T-cell (primary cell): ENCODE measurements around the gene TST. TPM values are rescaled to one million over a fixed set of nuclear protein-coding genes. Genes with fewer than 3 reads are reported as not detected.
A peak's percentile ranks its signal among the peaks of the same experiment; 100 is the strongest.

Experiments
- ATAC-seq, 4 experiments: fragments of 200-7000 bp in 3 of 4; fragments of 150-1000 bp in 1 of 4; cut with Tn5 transposase; replicated peaks in 1 of 4; 1 replicate in 3 of 4; 2 replicates in 1 of 4; pipeline ENCODE4 v1.10.0; 2021; ENCODE audit warnings: moderate library complexity in 3 of 4, mild to moderate bottlenecking in 2 of 4, moderate number of reproducible peaks in 1 of 4
- CTCF ChIA-PET, 2 donors: fragments of 300-600 bp; sonication (Branson Sonifier 250); formaldehyde crosslinking; loops; one replicate each; lab custom pipeline; 2022; ENCODE audit warnings: antibody characterized with exemption in 2 of 2; lab: Charles Lee
- POLR2A ChIA-PET, 2 donors: fragments of 300-600 bp; sonication (Branson Sonifier 250); formaldehyde crosslinking; loops; one replicate each; lab custom pipeline; 2022; ENCODE audit warnings: antibody characterized with exemption in 2 of 2; lab: Charles Lee
- DNase-seq, 35 experiments: peaks; one replicate each; pipeline versions ENCODE4 v3.0.0 to v3.0.0-alpha.2; 2013 to 2023
- H3K27ac ChIP-seq: one replicate; pipeline ENCODE4 v1.5.1; 2013; ENCODE audit warnings: low read length
- H3K27me3 ChIP-seq, 2 experiments: replicated peaks in 1 of 2; 1 replicate in 1 of 2; 2 replicates in 1 of 2; pipeline versions ENCODE4 v1.6.1 to v1.7.0; 2013; ENCODE audit warnings: low read length in 1 of 2, mixed read lengths in 1 of 2; ENCODE audit not compliant: control insufficient read depth in 2 of 2, insufficient read depth in 2 of 2; ENCODE audit errors: extremely low read depth in 1 of 2
- H3K36me3 ChIP-seq, 2 donors: 1 replicate in 1 of 2; 2 replicates in 1 of 2; pipeline versions ENCODE4 v1.6.1 to v1.7.0; 2013; ENCODE audit warnings: low read length in 1 of 2; ENCODE audit not compliant: control insufficient read depth in 2 of 2, insufficient read depth in 1 of 2; ENCODE audit errors: extremely low read depth in 1 of 2
- H3K4me1 ChIP-seq, 2 experiments: 1 replicate in 1 of 2; 2 replicates in 1 of 2; pipeline versions ENCODE4 v1.6.1 to v1.7.0; 2013; ENCODE audit warnings: low read length in 2 of 2, mixed read lengths in 1 of 2; ENCODE audit not compliant: insufficient read depth in 2 of 2, control insufficient read depth in 1 of 2; ENCODE audit errors: extremely low read depth in 1 of 2
- H3K4me3 ChIP-seq, 2 donors: 1 replicate in 1 of 2; 2 replicates in 1 of 2; pipeline versions ENCODE4 v1.5.1 to v1.7.0; 2013; ENCODE audit warnings: mild to moderate bottlenecking in 2 of 2, low read length in 1 of 2, moderate library complexity in 1 of 2; ENCODE audit not compliant: control insufficient read depth in 1 of 2; ENCODE audit errors: extremely low read depth in 1 of 2
- H3K9me3 ChIP-seq: 2 replicates; pipeline ENCODE4 v1.7.0; 2013
- H3K27ac Mint-ChIP-seq, 2 donors: one replicate each; pipeline ENCODE4 v1.8.0; 2020 to 2021; ENCODE audit warnings: mild to moderate bottlenecking in 2 of 2, mixed read lengths in 2 of 2
- H3K27me3 Mint-ChIP-seq, 2 donors: one replicate each; pipeline ENCODE4 v1.8.0; 2021 to 2022; ENCODE audit warnings: mixed read lengths in 2 of 2
- H3K36me3 Mint-ChIP-seq: one replicate; pipeline ENCODE4 v1.8.0; 2021; ENCODE audit warnings: mixed read lengths
- H3K4me1 Mint-ChIP-seq, 3 donors: one replicate each; pipeline ENCODE4 v1.8.0; 2020 to 2022; ENCODE audit warnings: mixed read lengths in 3 of 3, mild to moderate bottlenecking in 1 of 3
- H3K4me3 Mint-ChIP-seq, 3 donors: one replicate each; pipeline ENCODE4 v1.8.0; 2020 to 2022; ENCODE audit warnings: mild to moderate bottlenecking in 3 of 3, mixed read lengths in 3 of 3, moderate library complexity in 3 of 3
- H3K9me3 Mint-ChIP-seq, 3 donors: one replicate each; pipeline ENCODE4 v1.8.0; 2020 to 2022; ENCODE audit warnings: mixed read lengths in 3 of 3
- WGBS: methylation state at CpG from one replicate; pipeline ENCODE4 v1.1.5; 2013; ENCODE audit warnings: missing lambda C conversion rate; ENCODE audit not compliant: insufficient coverage; 5-methylcytosine and 5-hydroxymethylcytosine counted together
- total RNA-seq, 35 experiments: library from RNA in 6 of 35; stranded (reverse) in 6 of 35; fragments of 120-200 nt in 1 of 35; gene quantifications; one replicate each; pipeline versions ENCODE4 v1.2.1 to v1.2.4 and lab custom pipeline; 2013 to 2026

Gene TST
- total RNA-seq, 5 donors from 2014 or later (not counting 1 experiment from before 2014, with no cell fraction given) = 0.61 to 2.2 (median 1.0) TPM

DNA sequence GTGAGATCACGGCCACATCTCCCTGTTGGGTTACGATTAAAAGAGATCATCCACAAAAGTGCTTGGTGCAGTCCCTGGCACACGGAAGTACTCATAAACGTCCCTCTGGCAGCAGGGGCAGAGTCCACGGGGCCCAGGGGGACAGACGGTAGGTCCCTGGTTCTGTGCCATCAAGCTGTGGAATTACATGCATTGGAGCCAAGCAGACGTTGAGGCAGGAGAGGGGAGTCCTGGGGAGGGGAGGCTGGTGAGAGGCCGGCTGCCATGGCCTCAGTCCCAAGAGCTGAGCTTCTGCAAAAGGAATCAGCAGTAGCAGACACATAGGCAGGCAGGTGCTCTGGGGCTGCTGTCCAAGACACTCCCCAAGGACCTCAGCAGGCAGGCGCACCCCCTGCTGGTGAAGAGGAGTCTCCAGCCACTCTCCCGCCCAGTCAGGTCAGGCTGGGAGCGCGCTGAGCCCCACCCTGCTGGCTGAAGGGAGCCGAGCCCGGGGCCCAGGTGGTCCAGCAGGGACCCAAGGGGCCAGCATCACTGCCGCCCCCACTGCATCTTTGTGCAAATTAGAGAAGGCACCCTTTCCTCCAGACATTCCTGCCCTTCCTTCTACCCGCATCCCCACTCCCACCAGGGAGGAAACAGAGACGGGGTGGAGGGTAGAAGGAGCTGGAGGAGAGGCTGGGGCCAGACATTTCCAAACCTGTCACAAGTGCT lies 24.7 kb upstream of the TST start:
- no peak overlapping the region for H3K27ac Mint-ChIP-seq
- H3K27me3 Mint-ChIP-seq = peaks cover 5 to 7% of the 10 kb centered on the region in 2 donors
- peak in 11 of 35 experiments; percentile 8 to 50 (median 23) for DNase-seq
- no peaks in the 10 kb centered on the region for H3K36me3 ChIP-seq
- peak; percentile 43 to 71 (median 56) for ATAC-seq
- H3K4me1 ChIP-seq = no peaks in the 10 kb centered on the region
- 51% methylated on average over 12 of the region's 17 CpGs for WGBS
- H3K9me3 Mint-ChIP-seq = no peaks in the 10 kb centered on the region
- H3K4me3 Mint-ChIP-seq = no peak overlapping the region
- no peak overlapping the region for H3K4me3 ChIP-seq
- no peak overlapping the region for H3K27ac ChIP-seq
- H3K4me1 Mint-ChIP-seq = peaks cover 0 to 7% (median 0%) of the 10 kb centered on the region in 3 donors
- H3K36me3 Mint-ChIP-seq = no peaks in the 10 kb centered on the region
- POLR2A ChIA-PET = no interaction called here
- peaks cover 0 to 16% of the 10 kb centered on the region in 2 experiments for H3K27me3 ChIP-seq
- CTCF ChIA-PET = interaction anchor here in 1 of 2 donors (0.6 kb wide), 1 partner anchor 428 kb away, joined by 9 read pairs; no protein-coding TSS in a partner anchor
- H3K9me3 ChIP-seq = no peaks in the 10 kb centered on the region

DNA sequence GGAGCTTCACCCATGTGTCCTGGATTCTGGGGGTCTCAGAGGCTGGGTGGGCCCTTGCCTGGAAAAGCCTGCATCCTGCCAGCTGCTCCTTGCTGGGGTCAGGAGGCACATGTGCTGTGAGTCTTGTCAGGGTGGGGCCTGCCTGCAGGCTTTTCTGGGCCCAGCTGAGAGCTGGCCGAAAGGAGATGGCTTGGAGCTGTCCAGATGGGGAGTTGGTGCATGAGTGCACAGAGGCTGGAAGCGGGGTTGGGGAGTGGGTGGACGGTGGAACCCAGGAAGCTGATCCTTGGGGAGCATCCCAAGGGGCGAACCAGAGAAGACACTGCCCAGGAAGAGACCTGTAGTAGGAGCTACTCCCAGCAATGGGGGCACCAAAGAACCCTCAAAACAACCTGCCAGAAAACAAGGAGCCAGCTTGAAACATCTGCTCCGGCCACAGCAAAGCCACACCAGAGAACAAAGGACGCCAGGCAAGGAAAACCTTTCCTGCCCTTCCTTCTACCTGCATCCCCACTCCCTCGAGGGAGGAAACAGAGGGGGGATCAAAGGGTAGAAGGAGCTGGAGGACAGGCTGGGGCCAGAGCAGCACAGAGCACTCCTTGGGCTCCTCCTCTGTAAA lies 24.1 kb upstream of the TST start:
- WGBS = 80% methylated on average over 4 of the region's 7 CpGs
- Histone ChIP-seq H3K9me3 (no peaks in the 10 kb centered on the region), H3K36me3 (no peaks in the 10 kb centered on the region), H3K4me3 (no peak overlapping the region), H3K27ac (no peak overlapping the region), H3K27me3 (peaks cover 0 to 16% of the 10 kb centered on the region in 2 experiments), H3K4me1 (no peaks in the 10 kb centered on the region)
- no peaks in the 10 kb centered on the region for H3K9me3 Mint-ChIP-seq
- CTCF ChIA-PET = interaction anchor here in 1 of 2 donors (0.6 kb wide), 1 partner anchor 429 kb away, joined by 9 read pairs; no protein-coding TSS in a partner anchor
- H3K27me3 Mint-ChIP-seq = peaks cover 5 to 7% of the 10 kb centered on the region in 2 donors
- no peak for DNase-seq
- no peak overlapping the region for H3K27ac Mint-ChIP-seq
- no peaks in the 10 kb centered on the region for H3K36me3 Mint-ChIP-seq
- no peak for ATAC-seq
- H3K4me3 Mint-ChIP-seq = no peak overlapping the region
- POLR2A ChIA-PET = no interaction called here
- H3K4me1 Mint-ChIP-seq = peaks cover 0 to 7% (median 0%) of the 10 kb centered on the region in 3 donors

DNA sequence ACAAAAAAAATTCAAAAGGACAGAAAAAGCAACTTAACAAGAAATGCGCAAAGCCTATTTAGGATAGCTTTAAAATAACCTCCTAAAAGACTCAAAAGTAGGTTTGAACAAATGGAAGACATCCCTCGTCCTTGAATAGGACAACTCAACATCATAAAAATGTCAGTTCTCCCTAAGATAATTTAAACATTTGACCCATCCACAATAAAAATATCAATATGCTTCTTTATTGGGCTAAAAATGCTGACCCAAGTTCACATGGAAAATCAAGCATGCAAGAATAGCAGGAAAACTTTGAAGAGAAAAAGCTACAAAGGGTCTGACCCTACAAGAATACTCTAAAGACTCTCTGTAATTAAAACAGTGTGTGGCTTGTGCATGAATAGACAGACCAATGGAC lies 20.2 kb upstream of the TST start:
- ChIA-PET POLR2A (no interaction called here), CTCF (no interaction called here)
- Mint-ChIP-seq H3K4me1 (peaks cover 0 to 2% (median 0%) of the 10 kb centered on the region in 3 donors), H3K9me3 (no peaks in the 10 kb centered on the region), H3K36me3 (no peaks in the 10 kb centered on the region), H3K4me3 (no peak overlapping the region), H3K27ac (no peak overlapping the region), H3K27me3 (peaks cover 18 to 25% of the 10 kb centered on the region in 2 donors)
- WGBS = 80% methylated on average over 2 of the region's 2 CpGs
- no peaks in the 10 kb centered on the region for H3K4me1 ChIP-seq
- H3K36me3 ChIP-seq = no peaks in the 10 kb centered on the region
- ATAC-seq (no peak), DNase-seq (no peak)
- no peak overlapping the region for H3K27ac ChIP-seq
- H3K9me3 ChIP-seq = no peaks in the 10 kb centered on the region
- H3K4me3 ChIP-seq = no peak overlapping the region
- H3K27me3 ChIP-seq = peaks cover 0 to 31% of the 10 kb centered on the region in 2 experiments

DNA sequence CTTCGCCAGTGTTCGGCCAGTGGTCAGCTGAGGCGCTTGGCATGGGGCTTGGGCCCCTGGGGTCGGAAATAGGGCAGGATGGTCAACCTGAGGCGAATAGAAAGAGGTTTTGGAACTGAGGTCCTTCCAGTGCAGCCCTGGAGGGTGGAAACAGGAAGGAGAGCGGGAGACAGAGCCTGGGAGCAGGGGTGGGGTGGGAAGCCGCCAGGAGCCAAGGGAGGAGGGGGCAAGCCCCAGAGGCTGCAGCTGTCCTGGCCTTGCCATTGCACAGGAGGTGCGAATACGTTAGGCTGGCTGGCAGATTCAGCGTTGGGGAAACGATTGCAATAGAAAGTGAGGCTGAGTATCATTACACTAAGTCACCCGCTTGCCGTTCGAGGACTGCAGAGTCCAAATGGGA lies 18.4 kb upstream of the TST start:
- POLR2A ChIA-PET = no interaction called here

DNA sequence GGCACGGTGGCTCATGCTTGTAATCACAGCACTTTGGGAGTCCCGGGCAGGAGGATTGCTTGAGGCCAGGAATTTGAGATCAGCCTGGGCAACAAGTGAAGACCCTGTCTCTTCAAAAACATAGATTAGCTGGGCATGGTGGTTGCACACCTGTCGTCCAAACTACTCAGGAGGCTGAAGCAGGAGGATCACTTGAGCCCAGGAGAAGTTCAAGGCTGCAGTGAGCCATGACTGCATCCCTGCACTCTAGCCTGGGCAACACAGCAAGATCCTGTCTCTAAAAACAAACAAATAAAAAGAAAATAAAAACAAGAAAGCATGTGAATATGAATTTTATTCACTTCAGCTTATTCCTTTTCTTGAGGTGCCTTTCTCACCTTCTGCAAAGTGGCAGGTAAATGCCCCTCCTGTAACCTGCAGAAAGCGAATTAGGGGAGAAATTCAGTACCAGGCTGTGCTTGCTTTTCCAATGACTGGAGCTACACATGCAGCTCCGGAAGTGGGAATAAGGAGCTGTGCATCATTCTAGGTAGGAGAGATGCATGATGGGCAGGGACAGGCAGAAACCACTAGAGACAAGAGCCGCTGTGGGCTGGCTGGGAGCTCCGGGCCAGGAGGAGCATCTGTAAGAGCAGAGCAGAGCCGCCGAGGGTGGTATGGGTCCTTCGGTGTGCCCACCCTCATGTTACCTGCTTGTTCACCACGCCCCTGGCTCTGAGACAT lies 17.6 kb upstream of the TST start:
- WGBS = 78% methylated on average over 10 of the region's 11 CpGs
- peaks cover 0 to 23% of the 10 kb centered on the region in 2 experiments for H3K27me3 ChIP-seq
- H3K4me3 ChIP-seq = no peak overlapping the region
- H3K9me3 ChIP-seq = no peaks in the 10 kb centered on the region
- no peak for DNase-seq
- no peaks in the 10 kb centered on the region for H3K36me3 Mint-ChIP-seq
- ChIA-PET POLR2A (no interaction called here), CTCF (interaction anchor here in 1 of 2 donors (0.6 to 0.7 kb wide), 2 partner anchors 15 to 181 kb away, joined by 3 read pairs; partner anchors contain the start of gene KCTD17)
- H3K9me3 Mint-ChIP-seq = no peaks in the 10 kb centered on the region
- H3K27ac Mint-ChIP-seq = no peak overlapping the region
- no peak overlapping the region for H3K4me3 Mint-ChIP-seq
- ATAC-seq = no peak
- H3K4me1 ChIP-seq = no peaks in the 10 kb centered on the region
- H3K4me1 Mint-ChIP-seq = peaks cover 0 to 2% (median 0%) of the 10 kb centered on the region in 3 donors
- H3K36me3 ChIP-seq = no peaks in the 10 kb centered on the region
- H3K27ac ChIP-seq = no peak overlapping the region
- H3K27me3 Mint-ChIP-seq = peaks cover 18 to 24% of the 10 kb centered on the region in 2 donors

More for the DNA sequence above, 18.4 kb upstream of the TST start:
- H3K36me3 Mint-ChIP-seq = no peaks in the 10 kb centered on the region
- no peaks in the 10 kb centered on the region for H3K4me1 ChIP-seq
- no peaks in the 10 kb centered on the region for H3K36me3 ChIP-seq
- DNase-seq = no peak
- no peak for ATAC-seq
- peaks cover 18 to 24% of the 10 kb centered on the region in 2 donors for H3K27me3 Mint-ChIP-seq
- peaks cover 0 to 26% of the 10 kb centered on the region in 2 experiments for H3K27me3 ChIP-seq
- no peak overlapping the region for H3K27ac Mint-ChIP-seq
- H3K4me3 Mint-ChIP-seq = no peak overlapping the region
- no peak overlapping the region for H3K27ac ChIP-seq
- H3K4me3 ChIP-seq = no peak overlapping the region
- H3K9me3 Mint-ChIP-seq = no peaks in the 10 kb centered on the region
- CTCF ChIA-PET = no interaction called here
- 69% methylated on average over 8 of the region's 14 CpGs for WGBS
- H3K9me3 ChIP-seq = no peaks in the 10 kb centered on the region
- peaks cover 0 to 2% (median 0%) of the 10 kb centered on the region in 3 donors for H3K4me1 Mint-ChIP-seq
